ENCODE data around the gene GARRE1. TPM values are rescaled to one million over a fixed set of nuclear protein-coding genes. Genes with fewer than 3 reads are reported as not detected.
"Not testable (repeated sequence)": the region's sequence is repeated elsewhere in the genome, so short reads cannot be mapped to it uniquely, and the experiment has no call there.

Gene GARRE1
- total RNA-seq, 1 experiment from 2014 or later, result 23.3 TPM

- no TSS peak for BruUV-seq (replicated peaks)
- no peak overlapping the region for H3K4me2 ChIP-seq
- no peaks in the 10 kb centered on the region for H3K79me2 ChIP-seq (ENCODE audit: low read depth)
- intact Hi-C loops (cut with micrococcal nuclease; ENCODE audit: unreplicated experiment), result no loop called here
- H3K36me3 ChIP-seq (ENCODE audit: low read depth), result peaks cover 20% of the 10 kb centered on the region; the same call in 1 of the 2 replicates
- no peak overlapping the region for H2AFZ ChIP-seq
- H4K20me1 ChIP-seq (ENCODE audit: insufficient read depth), result peaks cover 76% of the 10 kb centered on the region
- H3K4me1 ChIP-seq (replicated peaks; ENCODE audit: insufficient read depth), result peaks cover 11% of the 10 kb centered on the region
- H3K27ac ChIP-seq, result no peak overlapping the region
- TF ChIP-seq EZH2 (IDR thresholded peaks at IDR 0.05; ENCODE audit: low read depth), result no peak
- TF ChIP-seq, protein P1, sequence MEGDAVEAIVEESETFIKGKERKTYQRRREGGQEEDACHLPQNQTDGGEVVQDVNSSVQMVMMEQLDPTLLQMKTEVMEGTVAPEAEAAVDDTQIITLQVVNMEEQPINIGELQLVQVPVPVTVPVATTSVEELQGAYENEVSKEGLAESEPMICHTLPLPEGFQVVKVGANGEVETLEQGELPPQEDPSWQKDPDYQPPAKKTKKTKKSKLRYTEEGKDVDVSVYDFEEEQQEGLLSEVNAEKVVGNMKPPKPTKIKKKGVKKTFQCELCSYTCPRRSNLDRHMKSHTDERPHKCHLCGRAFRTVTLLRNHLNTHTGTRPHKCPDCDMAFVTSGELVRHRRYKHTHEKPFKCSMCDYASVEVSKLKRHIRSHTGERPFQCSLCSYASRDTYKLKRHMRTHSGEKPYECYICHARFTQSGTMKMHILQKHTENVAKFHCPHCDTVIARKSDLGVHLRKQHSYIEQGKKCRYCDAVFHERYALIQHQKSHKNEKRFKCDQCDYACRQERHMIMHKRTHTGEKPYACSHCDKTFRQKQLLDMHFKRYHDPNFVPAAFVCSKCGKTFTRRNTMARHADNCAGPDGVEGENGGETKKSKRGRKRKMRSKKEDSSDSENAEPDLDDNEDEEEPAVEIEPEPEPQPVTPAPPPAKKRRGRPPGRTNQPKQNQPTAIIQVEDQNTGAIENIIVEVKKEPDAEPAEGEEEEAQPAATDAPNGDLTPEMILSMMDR (conservative IDR thresholded peaks at IDR 0.05), result no peak
- no peak for DNase-seq
- H3K9me3 ChIP-seq (ENCODE audit: insufficient read depth, low read depth), result no peaks in the 10 kb centered on the region
- H3F3A ChIP-seq (ENCODE audit: insufficient read depth, low read depth), result peaks cover 37% of the 10 kb centered on the region
- H3K27me3 ChIP-seq (ENCODE audit: insufficient read depth, low read depth), result no peaks in the 10 kb centered on the region
- no peak overlapping the region for H3K4me3 ChIP-seq
- ChIA-PET POLR2A (ENCODE audit: unreplicated experiment) (no interaction called here), CTCF (interaction anchor here (0.7 kb wide), 2 partner anchors 51 to 124 kb away, joined by 4 to 5 read pairs; no protein-coding TSS in a partner anchor)
- no peaks in the 10 kb centered on the region for H3K9me2 ChIP-seq (ENCODE audit: insufficient read depth)
These were observed 39.2 kb upstream of the GARRE1 start for GRCh38 chr19:34215006-34215665.

- H3K27ac ChIP-seq, result no peak overlapping the region
- H3K27me3 ChIP-seq (ENCODE audit: insufficient read depth, low read depth), result no peaks in the 10 kb centered on the region
- H4K20me1 ChIP-seq (ENCODE audit: insufficient read depth), result peaks cover 80% of the 10 kb centered on the region
- H3F3A ChIP-seq (ENCODE audit: insufficient read depth, low read depth), result peaks cover 38% of the 10 kb centered on the region
- no peaks in the 10 kb centered on the region for H3K9me3 ChIP-seq (ENCODE audit: insufficient read depth, low read depth)
- ChIA-PET CTCF (no interaction called here), POLR2A (ENCODE audit: unreplicated experiment) (interaction anchor here (0.7 kb wide), 1 partner anchor 447 kb away, joined by 12 read pairs; no protein-coding TSS in a partner anchor)
- H3K4me2 ChIP-seq, result no peak overlapping the region
- intact Hi-C loops (cut with micrococcal nuclease; ENCODE audit: unreplicated experiment), result no loop called here
- H3K79me2 ChIP-seq (ENCODE audit: low read depth), result no peaks in the 10 kb centered on the region
- peaks cover 11% of the 10 kb centered on the region for H3K4me1 ChIP-seq (replicated peaks; ENCODE audit: insufficient read depth)
- H3K4me3 ChIP-seq, result no peak overlapping the region
- H3K9me2 ChIP-seq (ENCODE audit: insufficient read depth), result no peaks in the 10 kb centered on the region
- peaks cover 18% of the 10 kb centered on the region for H3K36me3 ChIP-seq (ENCODE audit: low read depth)
- DNase-seq, result no peak
- TF ChIP-seq EZH2 (IDR thresholded peaks at IDR 0.05; ENCODE audit: low read depth), result no peak
- TF ChIP-seq, protein P1 (conservative IDR thresholded peaks at IDR 0.05), result no peak
- no TSS peak for BruUV-seq (replicated peaks)
- no peak overlapping the region for H2AFZ ChIP-seq
These were observed 38.7 kb upstream of the GARRE1 start for GRCh38 chr19:34215666-34216038.

- H3K4me2 ChIP-seq; H3K27me3 ChIP-seq (ENCODE audit: insufficient read depth, low read depth); H3K79me2 ChIP-seq (ENCODE audit: low read depth); H3K27ac ChIP-seq; H3K9me3 ChIP-seq (ENCODE audit: insufficient read depth, low read depth); intact Hi-C loops (cut with micrococcal nuclease; ENCODE audit: unreplicated experiment); DNase-seq; H2AFZ ChIP-seq; H3K4me3 ChIP-seq; H3K9me2 ChIP-seq (ENCODE audit: insufficient read depth); BruUV-seq (replicated peaks): not testable (repeated sequence)
- peaks cover 24% of the 10 kb centered on the region for H3K36me3 ChIP-seq (ENCODE audit: low read depth)
- CTCF ChIA-PET, result interaction anchor here (0.6 to 0.7 kb wide), 2 partner anchors 175 to 706 kb away, joined by 3 to 12 read pairs; no protein-coding TSS in a partner anchor
- POLR2A ChIA-PET (ENCODE audit: unreplicated experiment), result interaction anchor here (0.6 kb wide), 2 partner anchors 76 to 1525 kb away, joined by 3 to 20 read pairs; partner anchors contain the start of gene NUDT19
- H4K20me1 ChIP-seq (ENCODE audit: insufficient read depth), result peaks cover 80% of the 10 kb centered on the region
- H3F3A ChIP-seq (ENCODE audit: insufficient read depth, low read depth), result peaks cover 38% of the 10 kb centered on the region
- peaks cover 11% of the 10 kb centered on the region for H3K4me1 ChIP-seq (replicated peaks; ENCODE audit: insufficient read depth)
These were observed 37.6 kb upstream of the GARRE1 start for GRCh38 chr19:34216745-34217219.
